KOPT-K1 (cell line): Measurements from ENCODE around the gene NPBWR2.

Experiments
- H3K27ac ChIP-seq: fragments of 200-600 bp; sonication (generic); 2 replicates; pipeline ENCODE4 v1.5.1; 2016; ENCODE audit warnings: antibody characterized with exemption, mild to moderate bottlenecking, low read depth, low read length; ENCODE audit not compliant: poor library complexity, severe bottlenecking
- H3K36me3 ChIP-seq: fragments of 200-600 bp; sonication (generic); 2 replicates; pipeline ENCODE4 v1.5.1; 2017; ENCODE audit warnings: antibody characterized with exemption, mild to moderate bottlenecking, low read length, moderate library complexity; ENCODE audit not compliant: insufficient read depth
- H3K9me3 ChIP-seq: fragments of 200-600 bp; sonication (generic); 2 replicates; pipeline ENCODE4 v1.5.1; 2017; ENCODE audit warnings: antibody characterized with exemption, low read length, mild to moderate bottlenecking; ENCODE audit not compliant: insufficient read depth, poor library complexity, severe bottlenecking

Gene NPBWR2, protein sequence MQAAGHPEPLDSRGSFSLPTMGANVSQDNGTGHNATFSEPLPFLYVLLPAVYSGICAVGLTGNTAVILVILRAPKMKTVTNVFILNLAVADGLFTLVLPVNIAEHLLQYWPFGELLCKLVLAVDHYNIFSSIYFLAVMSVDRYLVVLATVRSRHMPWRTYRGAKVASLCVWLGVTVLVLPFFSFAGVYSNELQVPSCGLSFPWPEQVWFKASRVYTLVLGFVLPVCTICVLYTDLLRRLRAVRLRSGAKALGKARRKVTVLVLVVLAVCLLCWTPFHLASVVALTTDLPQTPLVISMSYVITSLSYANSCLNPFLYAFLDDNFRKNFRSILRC

GRCh38 chr20:64106981-64107735, at the start of gene NPBWR2:
Gene NPBWR2 (minus strand): TSS chr20:64107565. CDS start chr20:64106831, 734 bp downstream.
- no peaks in the 10 kb centered on the region for H3K36me3 ChIP-seq
- no peaks in the 10 kb centered on the region for H3K9me3 ChIP-seq
- no peak within 1 kb of the TSS for H3K27ac ChIP-seq

DNA sequence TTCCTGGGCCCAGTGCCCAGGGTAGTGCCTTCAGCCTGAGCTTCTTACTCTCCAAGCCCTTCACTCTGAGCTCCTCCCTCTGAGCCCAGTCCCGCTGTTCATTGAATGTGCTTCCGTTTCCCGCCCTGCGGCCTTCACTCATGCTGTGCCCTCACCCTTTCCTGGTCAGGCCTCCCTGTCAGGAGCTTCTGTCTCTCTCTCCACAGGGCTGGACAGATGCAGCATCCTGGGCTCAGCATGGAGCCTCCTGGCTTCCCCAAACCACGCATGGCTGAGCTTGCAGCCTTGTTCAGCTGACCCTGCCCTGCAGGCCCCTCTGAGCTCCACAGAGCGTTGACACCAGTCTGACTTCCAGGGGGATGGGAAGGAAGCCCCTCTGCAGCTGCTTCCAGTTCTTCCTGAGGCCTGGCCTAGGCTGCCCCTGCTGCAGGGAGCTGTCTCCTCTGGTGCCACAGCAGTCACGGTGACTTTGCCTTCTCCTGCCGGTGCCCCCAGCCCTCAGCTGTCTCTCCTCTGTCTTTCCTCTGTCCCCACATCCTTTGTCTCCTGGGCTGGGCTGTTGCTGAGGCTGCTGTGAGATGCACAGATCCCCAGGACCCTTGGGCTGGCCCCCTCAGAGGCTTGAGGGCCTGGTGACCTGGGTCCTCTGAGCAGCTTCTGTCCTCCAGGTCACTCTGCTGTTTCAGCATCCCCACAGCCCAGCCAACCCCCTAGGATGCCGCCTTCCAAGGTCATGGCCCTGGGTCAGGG, 48.9 kb upstream of the NPBWR2 start:
- H3K9me3 ChIP-seq = no peaks in the 10 kb centered on the region
- H3K27ac ChIP-seq = no peak overlapping the region
- no peaks in the 10 kb centered on the region for H3K36me3 ChIP-seq

DNA sequence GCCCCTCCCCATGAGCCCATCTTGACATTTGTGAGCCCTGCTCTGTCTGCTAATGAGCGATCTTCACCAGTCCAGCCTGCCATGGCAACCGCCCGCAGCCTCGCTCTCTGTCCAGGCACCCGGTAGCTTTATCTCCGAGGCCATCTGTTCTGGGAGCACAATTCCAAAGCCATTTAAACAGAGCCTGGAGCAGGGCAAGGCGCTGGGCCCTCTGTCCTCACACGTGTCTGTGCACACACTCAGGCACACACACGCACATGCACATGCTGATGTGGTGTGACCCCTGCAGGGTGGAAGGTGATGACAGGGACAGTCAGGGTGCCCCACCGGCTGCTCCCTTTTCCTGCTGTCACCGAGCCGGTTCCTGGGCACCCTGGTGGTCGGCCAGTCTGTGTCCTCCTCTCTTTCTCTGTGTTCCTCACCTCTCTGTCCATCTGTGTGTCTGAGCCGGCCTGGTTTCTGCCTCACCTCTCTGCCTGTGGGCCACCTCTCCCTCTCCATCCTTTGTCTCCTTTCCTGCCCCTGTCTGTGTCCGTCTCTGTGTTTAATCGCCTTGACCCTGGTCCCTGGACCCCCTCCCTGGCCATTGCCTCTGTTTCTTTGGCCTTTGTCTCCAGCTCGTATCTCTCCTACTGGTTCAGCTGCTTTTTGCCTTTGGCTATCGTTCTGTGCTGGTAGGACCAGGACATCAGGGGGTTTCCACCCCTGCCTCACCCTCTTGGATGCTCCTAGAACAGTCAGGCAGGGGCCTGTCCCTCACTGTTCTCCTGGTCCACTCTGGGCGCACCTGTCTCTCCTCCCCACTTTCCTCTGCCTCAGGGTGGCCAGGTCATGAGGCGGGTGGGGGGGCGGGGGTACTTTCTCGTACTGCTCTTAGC, 48.1 kb upstream of the NPBWR2 start:
- H3K36me3 ChIP-seq = no peaks in the 10 kb centered on the region
- no peaks in the 10 kb centered on the region for H3K9me3 ChIP-seq
- H3K27ac ChIP-seq = no peak overlapping the region

DNA sequence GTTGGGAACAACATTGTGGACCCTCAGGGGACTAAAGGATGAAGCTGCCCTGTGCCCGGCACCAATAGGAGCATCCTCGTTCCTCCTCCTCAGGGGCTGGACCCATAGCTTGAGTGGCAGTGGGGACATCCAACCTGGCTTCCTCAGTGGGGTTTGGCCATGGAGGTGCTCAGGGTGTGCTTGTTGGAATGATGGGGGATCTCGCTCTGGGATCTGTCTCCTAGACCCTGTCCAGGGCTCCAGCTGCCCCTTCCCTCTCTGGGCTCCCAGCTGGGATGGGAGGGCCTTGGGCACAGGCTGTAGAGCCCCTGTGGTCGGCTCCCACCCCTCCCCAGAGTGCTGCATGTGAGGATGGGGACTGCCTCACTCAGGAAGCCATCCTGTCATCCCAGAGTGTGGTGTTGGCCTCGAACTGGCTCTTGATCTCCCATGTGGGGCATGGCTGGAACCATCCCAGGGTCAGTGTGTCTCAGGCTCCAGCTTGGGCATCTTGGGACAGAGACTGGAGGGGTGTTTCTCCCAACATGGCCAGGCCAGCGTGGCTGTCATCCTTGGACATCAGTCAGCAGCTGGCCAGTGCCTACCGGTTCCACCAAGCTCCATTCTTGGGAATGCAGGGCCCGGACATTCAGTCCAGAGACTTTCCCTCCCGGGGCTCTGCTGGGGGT, 47.4 kb upstream of the NPBWR2 start:
- no peaks in the 10 kb centered on the region for H3K36me3 ChIP-seq
- H3K27ac ChIP-seq = no peak overlapping the region
- H3K9me3 ChIP-seq = no peaks in the 10 kb centered on the region

DNA sequence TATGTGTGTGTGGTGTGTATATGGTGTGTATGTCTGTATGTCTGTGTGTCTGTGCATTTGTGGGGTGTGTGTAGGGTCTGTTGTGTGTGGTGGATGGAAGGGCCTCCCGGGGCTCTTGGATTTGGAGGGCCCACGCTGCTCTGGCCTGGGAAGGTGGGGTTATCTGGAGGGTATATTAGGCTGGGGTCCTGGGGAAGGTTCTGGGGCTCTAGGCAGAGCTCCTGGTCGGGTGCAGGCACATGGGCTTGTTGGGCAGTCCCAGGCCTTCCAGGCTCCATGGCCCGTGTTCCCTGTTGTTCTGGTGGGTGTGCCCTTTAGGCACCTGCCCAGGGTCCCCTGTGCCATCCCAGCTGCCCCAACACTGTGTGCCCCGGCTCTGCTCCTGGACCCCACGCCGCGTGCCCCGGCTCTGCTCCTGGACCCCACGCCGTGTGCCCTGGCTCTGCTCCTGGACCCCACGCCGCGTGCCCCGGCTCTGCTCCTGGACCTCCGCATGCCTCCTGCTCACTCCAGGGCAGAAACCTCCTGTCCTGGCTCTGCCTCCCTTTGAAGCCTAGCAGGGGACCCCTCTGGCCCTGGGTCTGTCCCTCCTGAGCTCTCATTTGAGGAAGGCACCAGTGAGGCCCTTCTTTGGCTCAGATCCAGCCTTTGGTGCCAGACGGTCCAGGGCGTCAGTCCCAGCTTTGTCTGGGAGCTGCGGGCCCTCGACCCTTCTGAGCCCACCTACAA, 46.7 kb upstream of the NPBWR2 start:
- Histone ChIP-seq H3K36me3 (no peaks in the 10 kb centered on the region), H3K27ac (no peak overlapping the region), H3K9me3 (no peaks in the 10 kb centered on the region)

- H3K9me3 ChIP-seq = no peaks in the 10 kb centered on the region
- H3K27ac ChIP-seq = no peak overlapping the region
- no peaks in the 10 kb centered on the region for H3K36me3 ChIP-seq
These were observed 46.0 kb upstream of the NPBWR2 start for GRCh38 chr20:64153410-64153809.

DNA sequence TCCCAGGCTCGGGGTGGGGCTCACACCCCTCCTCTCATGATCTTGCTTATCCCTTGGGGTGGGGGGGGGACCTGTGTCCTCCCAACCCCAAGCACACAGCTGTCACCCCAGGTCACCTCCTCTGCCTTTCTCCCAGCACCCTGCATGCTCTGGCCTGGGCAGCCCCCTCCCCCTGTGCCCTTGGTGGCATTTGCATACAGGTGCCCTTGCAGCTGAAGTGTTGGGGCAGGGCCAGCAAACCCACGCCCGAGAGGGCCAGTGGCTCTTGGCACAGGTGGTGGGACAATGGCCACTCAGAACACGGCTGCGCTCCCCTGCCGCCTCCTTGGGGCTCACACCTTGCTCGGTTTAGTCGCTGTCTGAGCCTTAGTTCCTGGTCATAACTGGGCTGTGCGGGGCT, 45.5 kb upstream of the NPBWR2 start:
- Histone ChIP-seq H3K27ac (no peak overlapping the region), H3K9me3 (no peaks in the 10 kb centered on the region), H3K36me3 (no peaks in the 10 kb centered on the region)

- H3K27ac ChIP-seq = no peak overlapping the region
These were observed 44.5 kb upstream of the NPBWR2 start for GRCh38 chr20:64151633-64152530.

DNA sequence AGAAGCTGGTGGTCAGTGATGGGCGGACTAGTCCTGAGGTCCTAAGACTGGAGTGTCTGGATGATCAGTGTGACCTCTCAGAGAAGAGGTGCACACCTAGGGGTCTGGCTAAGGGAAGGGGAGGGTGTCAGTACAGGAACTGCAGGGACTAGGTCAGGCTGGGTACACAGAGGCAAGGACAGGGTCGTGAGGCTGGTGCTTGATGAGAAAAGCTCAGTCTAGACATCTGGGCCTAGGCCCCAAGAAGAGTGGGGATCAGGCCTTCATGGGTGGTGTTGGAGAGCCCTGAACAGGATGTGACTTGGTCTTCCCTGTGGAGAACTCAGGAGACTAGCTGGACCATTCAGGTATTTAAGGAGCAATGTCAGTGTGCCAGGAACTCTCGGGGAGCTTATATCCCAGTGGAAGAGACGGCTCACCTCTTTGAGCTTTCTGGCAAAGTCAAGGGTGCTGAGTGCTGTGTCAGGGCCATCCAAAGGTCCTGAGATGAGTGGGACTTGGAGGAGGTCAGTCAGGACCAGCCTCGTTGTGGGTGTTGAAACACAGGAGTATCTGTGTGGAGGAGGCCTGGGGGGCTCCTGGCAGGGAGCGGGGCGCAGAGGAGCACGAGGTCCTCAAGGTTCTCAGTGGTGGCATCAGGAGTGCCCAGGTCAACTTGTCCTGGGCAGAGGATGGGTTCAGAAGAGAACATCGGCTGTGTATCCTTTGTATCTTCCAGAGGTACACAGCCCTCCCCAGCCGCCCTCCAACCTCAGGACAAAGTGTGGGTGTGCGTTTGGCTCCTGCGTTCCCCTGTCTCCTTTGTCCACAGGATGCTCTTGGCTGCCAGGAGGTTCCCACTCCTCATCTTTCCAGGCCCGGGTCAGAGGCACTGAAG, 43.6 kb upstream of the NPBWR2 start:
- Histone ChIP-seq H3K36me3 (no peaks in the 10 kb centered on the region), H3K27ac (no peak overlapping the region), H3K9me3 (no peaks in the 10 kb centered on the region)

More at GRCh38 chr20:64151633-64152530, 44.5 kb upstream of the NPBWR2 start:
- Histone ChIP-seq H3K9me3 (no peaks in the 10 kb centered on the region), H3K36me3 (no peaks in the 10 kb centered on the region)

DNA sequence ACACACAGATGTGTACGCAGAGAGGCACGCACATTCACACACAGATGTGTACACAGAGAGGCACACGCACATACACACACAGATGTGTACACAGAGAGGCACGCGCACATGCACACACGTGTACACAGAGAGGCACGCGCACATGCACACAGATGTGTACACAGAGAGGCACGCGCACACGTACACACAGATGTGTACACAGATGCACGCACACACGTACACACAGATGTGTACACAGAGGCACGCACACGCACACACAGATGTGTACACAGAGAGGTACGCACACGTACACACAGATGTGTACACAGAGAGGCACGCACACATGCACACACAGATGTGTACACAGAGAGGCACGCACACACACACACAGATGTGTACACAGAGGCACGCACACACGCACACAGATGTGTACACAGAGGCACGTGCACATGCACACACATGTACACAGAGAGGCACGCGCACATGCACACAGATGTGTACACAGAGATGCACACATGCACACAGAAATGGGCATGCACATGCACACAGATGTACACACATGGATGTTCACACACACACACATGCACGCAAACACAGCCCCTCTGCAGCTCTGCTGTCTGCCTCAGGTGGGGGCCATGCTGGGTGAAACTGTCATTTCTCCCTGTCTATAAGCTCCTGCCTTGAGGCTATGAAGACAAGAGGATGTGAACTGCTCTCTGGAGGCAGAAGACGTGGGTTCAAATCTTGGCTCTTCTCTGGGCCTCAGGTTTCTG, 42.6 kb upstream of the NPBWR2 start:
- peaks cover 8% of the 10 kb centered on the region for H3K9me3 ChIP-seq
- H3K36me3 ChIP-seq = no peaks in the 10 kb centered on the region

GRCh38 chr20:64149141-64149540, 41.8 kb upstream of the NPBWR2 start:
- Histone ChIP-seq H3K9me3 (peaks cover 16% of the 10 kb centered on the region), H3K27ac (no peak overlapping the region), H3K36me3 (no peaks in the 10 kb centered on the region)

More for the DNA sequence above, 42.6 kb upstream of the NPBWR2 start:
- H3K27ac ChIP-seq = no peak overlapping the region
